OCI-LY3 (cell line): Measurements from ENCODE around the gene RTKN.

ENCODE experiments used
- CTCF ChIP-seq: fragments of 200-600, 300-600 bp; sonication (generic); IDR thresholded peaks from 2 replicates; pipeline ENCODE4 v1.5.1; 2014; ENCODE audit warnings: antibody characterized with exemption, low read length, low read depth
- EZH2phosphoT487 ChIP-seq: fragments of 200-600 bp; shearing (Covaris generic); IDR thresholded peaks from 2 replicates; pipeline ENCODE4 v1.6.1; 2018; ENCODE audit warnings: antibody characterized with exemption, mixed run types, low read depth

- TF ChIP-seq CTCF (no peak), EZH2phosphoT487 (no peak)
These were observed 17.4 kb downstream of the RTKN start for GRCh38 chr2:74424139-74424992.
